ENCODE data around the gene ADAMTSL1.

GRCh38 chr9:18477121-18477660, 3.2 kb downstream of the ADAMTSL1 start:
- TF ChIP-seq POLR2A (IDR thresholded peaks at IDR 0.05) (no peak), CTCF (IDR thresholded peaks at IDR 0.05) (no peak), EP300 (IDR thresholded peaks at IDR 0.05) (no peak), POLR2AphosphoS5 (IDR thresholded peaks at IDR 0.05) (no peak)
